Measurements from ENCODE around the gene SCP2. TPM values are rescaled to one million over a fixed set of nuclear protein-coding genes. Genes with fewer than 3 reads are reported as not detected.

SCP2 gene
- total RNA-seq, 2 experiments from 2014 or later = 91.0 to 99.9 TPM

DNA sequence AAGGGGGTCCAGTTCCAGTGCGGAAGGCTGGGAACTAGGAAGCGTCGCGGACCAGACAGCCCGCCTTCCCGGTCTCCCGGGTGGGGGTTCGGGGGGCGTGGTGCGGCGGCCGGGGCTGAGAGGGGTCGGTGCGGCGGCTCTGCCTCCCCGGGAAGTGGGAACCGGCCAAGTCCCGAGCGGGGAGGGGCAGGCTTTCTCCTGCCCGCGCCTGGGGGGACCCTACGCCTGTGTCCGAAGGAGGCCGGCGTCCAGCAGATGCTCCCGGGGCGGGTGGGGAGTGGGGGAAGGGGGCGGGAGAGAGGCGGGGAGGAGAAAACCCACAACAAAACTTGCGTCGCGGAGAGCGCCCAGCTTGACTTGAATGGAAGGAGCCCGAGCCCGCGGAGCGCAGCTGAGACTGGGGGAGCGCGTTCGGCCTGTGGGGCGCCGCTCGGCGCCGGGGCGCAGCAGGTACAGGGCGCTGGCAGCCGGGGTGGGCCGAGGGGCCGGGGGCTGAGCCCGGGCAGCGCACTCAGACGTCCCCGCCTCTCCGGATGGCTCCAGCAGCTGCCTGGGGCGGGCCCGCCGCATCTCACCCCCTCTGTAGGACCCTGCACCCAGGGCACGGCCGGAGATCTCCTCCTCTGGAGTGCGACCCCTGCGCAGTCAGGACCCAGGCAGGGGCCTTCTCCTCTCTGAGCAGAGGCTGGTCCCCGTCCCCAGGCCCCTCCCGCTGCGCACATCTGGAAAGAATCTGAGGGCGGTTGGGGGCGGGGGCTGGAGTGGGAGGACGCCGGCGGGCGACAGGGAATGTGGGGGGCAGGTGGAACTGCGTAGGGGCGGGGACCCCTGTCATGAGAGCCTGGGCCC, 135.0 kb downstream of the SCP2 start, which contains the start of gene PODN:
TSS of gene PODN (plus strand) at position 355 of the 849 bp plus-strand sequence. CDS start 7,643 bp downstream, outside the sequence.
- POLR2A ChIA-PET = no interaction called here
- H3K4me3 Mint-ChIP-seq = no peak within 1 kb of the TSS

DNA sequence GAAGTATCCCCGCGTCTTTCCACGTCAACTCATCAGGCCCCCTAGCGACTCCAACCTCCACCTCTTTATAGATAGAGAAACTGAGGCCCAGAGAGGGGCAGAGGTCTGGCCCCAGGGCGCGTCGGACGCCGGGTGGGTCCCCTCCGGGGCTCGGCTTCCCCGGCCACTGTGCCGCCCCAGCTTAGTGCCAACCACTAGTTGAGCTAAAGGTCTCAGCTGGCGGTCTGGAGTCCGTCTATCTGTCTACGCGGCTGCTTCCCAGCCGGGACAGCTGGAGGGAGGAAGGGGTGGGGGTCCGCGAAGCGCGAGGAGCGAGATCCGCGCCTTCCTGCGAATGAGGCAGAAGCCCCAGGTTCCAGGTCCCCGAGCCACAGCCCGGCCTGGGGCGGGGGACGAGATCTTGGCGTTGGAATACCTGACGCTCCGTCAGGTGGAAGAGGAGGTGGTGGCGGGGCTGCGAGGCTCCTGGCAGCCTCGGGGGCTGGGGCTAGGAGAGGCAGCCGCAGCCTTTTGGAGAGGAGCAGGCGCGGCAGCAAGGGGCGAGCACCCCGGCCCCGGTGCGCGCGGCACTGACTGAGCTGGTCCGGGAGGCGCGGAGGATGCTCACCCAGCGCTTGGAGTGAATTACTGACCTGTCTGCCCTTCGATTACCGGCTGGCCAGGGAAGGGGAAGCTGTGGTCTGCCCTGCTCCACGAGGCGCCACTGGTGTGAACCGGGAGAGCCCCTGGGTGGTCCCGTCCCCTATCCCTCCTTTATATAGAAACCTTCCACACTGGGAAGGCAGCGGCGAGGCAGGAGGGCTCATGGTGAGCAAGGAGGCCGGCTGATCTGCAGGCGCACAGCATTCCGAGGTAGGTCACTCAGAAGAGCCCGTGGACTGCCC, 135.9 kb downstream of the SCP2 start:
- no peak overlapping the region for H3K4me3 Mint-ChIP-seq
- CTCF ChIA-PET = no interaction called here

More for the DNA sequence above, 135.0 kb downstream of the SCP2 start, which contains the start of gene PODN:
- peaks cover 59% of the 10 kb centered on the region for H3K27me3 Mint-ChIP-seq
- no peak for DNase-seq
- H3K27ac Mint-ChIP-seq = no peak within 1 kb of the TSS
- CTCF ChIA-PET = no interaction called here
- H3K4me1 Mint-ChIP-seq = peaks cover 2% of the 10 kb centered on the region
- H3K9me3 Mint-ChIP-seq = no peaks in the 10 kb centered on the region
- H3K36me3 Mint-ChIP-seq (ENCODE audit: low read depth) = no peaks in the 10 kb centered on the region

DNA sequence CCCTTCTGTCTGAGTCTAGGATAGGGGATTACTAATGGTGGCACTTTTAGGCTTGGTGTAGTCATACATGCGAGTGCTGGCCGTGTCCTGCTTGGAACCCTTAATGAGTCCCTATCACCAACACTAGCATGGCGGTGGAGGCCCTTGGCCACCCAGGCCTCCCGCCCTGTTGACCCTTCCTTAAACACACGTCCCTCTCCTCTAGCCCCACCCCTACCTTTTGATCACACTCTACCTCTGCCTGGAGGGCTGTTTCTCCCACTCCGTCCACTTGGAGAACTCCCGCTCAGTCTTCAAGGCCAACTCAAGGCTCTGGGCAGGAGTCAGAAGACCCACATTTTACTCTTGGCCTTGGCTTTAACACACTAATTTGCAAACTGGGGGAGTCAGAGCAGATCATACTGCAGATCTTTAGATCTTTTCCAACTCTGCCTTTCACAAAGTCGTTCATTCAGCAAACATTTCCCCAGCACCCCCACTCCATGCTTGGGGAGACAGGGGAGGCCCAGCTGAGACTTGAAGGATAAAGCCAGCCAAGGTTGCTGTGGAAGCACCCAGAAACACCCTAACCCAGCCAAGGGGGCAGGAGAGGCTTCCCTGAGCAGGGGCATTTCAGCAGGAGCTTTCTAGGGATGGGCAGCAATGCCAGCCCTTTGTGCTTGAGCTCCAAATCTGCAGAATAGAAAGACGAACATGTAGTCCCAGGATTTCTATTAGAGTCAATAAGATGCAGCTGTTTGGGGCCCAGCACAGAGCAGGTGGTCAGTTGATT, 136.9 kb downstream of the SCP2 start:
- ChIA-PET CTCF (no interaction called here), POLR2A (no interaction called here)
- DNase-seq = no peak
- Mint-ChIP-seq H3K27me3 (peaks cover 49% of the 10 kb centered on the region), H3K27ac (no peak overlapping the region), H3K4me1 (peaks cover 2% of the 10 kb centered on the region), H3K4me3 (no peak overlapping the region), H3K36me3 (ENCODE audit: low read depth) (no peaks in the 10 kb centered on the region), H3K9me3 (no peaks in the 10 kb centered on the region)

More for the DNA sequence above, 135.9 kb downstream of the SCP2 start:
- Mint-ChIP-seq H3K9me3 (no peaks in the 10 kb centered on the region), H3K4me1 (peaks cover 2% of the 10 kb centered on the region), H3K27me3 (peaks cover 55% of the 10 kb centered on the region), H3K36me3 (ENCODE audit: low read depth) (no peaks in the 10 kb centered on the region), H3K27ac (no peak overlapping the region)
- no peak for DNase-seq
- POLR2A ChIA-PET = no interaction called here

DNA sequence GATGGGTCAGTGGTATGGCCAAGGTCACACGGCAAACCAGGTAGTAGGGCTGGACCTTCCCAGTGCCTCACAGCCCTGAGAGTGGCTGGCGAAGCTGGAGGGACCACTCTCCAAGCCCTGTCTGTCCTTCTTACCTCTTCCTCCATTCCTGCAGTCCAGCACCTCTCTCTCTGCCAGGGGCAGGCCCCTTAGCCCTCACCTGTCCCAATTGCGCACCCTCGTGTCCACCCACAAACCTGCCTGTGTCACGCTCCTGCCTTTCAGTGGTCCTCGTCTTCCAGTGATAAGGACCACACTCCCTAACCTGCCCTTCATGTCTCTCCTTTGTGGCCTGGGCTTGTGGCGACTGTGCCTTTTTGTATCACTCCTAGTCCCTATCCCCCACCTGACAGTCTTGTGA, 138.3 kb downstream of the SCP2 start:
- H3K27me3 Mint-ChIP-seq = peaks cover 37% of the 10 kb centered on the region
- peaks cover 2% of the 10 kb centered on the region for H3K4me1 Mint-ChIP-seq
- POLR2A ChIA-PET = no interaction called here
- no peak overlapping the region for H3K27ac Mint-ChIP-seq
- CTCF ChIA-PET = no interaction called here
- no peak for DNase-seq
- H3K4me3 Mint-ChIP-seq = no peak overlapping the region
- H3K36me3 Mint-ChIP-seq (ENCODE audit: low read depth) = no peaks in the 10 kb centered on the region
- no peaks in the 10 kb centered on the region for H3K9me3 Mint-ChIP-seq

- POLR2A ChIA-PET = no interaction called here
- no peak overlapping the region for H3K27ac Mint-ChIP-seq
- H3K27me3 Mint-ChIP-seq = peaks cover 26% of the 10 kb centered on the region
Measured at GRCh38 chr1:53066488-53066887, 139.4 kb downstream of the SCP2 start.

DNA sequence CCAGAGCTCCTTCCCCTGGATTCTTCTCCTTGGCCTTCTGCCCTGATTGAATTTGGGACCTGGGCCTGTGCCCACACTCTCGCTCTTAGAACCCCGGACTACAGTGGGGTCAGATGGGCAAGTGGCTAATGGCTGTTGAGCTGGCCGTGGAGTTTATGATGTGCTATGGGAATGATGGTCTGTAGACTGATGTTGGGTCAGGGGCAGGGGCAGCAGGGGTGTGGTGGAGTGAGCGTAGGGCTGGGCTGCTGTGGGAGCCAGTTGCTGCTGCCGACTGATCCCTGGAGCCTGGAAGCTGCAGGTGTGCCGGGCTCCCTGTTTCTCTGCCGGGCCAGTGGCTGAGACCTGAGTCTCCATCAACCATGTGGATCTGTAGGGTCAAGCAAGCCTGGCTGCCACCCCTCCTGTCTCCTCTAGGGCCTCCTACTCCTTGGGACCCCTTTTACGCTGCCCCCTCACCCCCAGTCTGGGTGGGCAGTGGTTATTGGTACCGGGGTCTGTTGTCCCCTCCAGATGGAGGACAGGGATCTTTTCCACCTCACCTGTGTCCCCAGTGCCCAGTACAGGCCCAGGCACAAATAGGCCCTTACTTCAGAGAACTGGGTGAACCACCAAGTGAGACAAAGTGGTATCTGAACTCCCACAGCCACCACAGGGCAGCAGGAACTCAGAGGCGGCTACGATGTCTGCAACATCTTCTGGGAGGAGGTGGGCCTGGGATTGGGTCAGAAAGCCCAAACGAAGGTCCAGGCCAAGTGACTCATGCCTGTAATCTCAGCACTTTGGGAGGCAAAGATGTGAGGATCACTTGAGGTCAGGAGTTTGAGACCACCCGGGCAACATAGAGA, 140.0 kb downstream of the SCP2 start:
- H3K4me3 Mint-ChIP-seq = no peak overlapping the region
- no peaks in the 10 kb centered on the region for H3K36me3 Mint-ChIP-seq (ENCODE audit: low read depth)
- peaks cover 2% of the 10 kb centered on the region for H3K4me1 Mint-ChIP-seq
- peaks cover 24% of the 10 kb centered on the region for H3K27me3 Mint-ChIP-seq
- ChIA-PET POLR2A (no interaction called here), CTCF (no interaction called here)
- H3K9me3 Mint-ChIP-seq = no peaks in the 10 kb centered on the region
- DNase-seq = no peak
- no peak overlapping the region for H3K27ac Mint-ChIP-seq

More at GRCh38 chr1:53066488-53066887, 139.4 kb downstream of the SCP2 start:
- H3K4me3 Mint-ChIP-seq = no peak overlapping the region
- no peaks in the 10 kb centered on the region for H3K36me3 Mint-ChIP-seq (ENCODE audit: low read depth)
- peaks cover 2% of the 10 kb centered on the region for H3K4me1 Mint-ChIP-seq
- CTCF ChIA-PET = no interaction called here
- H3K9me3 Mint-ChIP-seq = no peaks in the 10 kb centered on the region
- DNase-seq = no peak

GRCh38 chr1:53067886-53068285, 140.8 kb downstream of the SCP2 start:
- no peak for DNase-seq
- ChIA-PET CTCF (no interaction called here), POLR2A (no interaction called here)
- no peak overlapping the region for H3K27ac Mint-ChIP-seq
- peaks cover 2% of the 10 kb centered on the region for H3K4me1 Mint-ChIP-seq
- no peaks in the 10 kb centered on the region for H3K36me3 Mint-ChIP-seq (ENCODE audit: low read depth)
- no peak overlapping the region for H3K4me3 Mint-ChIP-seq
- H3K9me3 Mint-ChIP-seq = no peaks in the 10 kb centered on the region
- peaks cover 21% of the 10 kb centered on the region for H3K27me3 Mint-ChIP-seq

GRCh38 chr1:53068314-53069099, 141.4 kb downstream of the SCP2 start:
- peaks cover 15% of the 10 kb centered on the region for H3K27me3 Mint-ChIP-seq
- POLR2A ChIA-PET = no interaction called here
- CTCF ChIA-PET = no interaction called here
- no peaks in the 10 kb centered on the region for H3K36me3 Mint-ChIP-seq (ENCODE audit: low read depth)
- H3K4me1 Mint-ChIP-seq = no peaks in the 10 kb centered on the region
- H3K9me3 Mint-ChIP-seq = no peaks in the 10 kb centered on the region
- no peak overlapping the region for H3K27ac Mint-ChIP-seq
- H3K4me3 Mint-ChIP-seq = no peak overlapping the region
- no peak for DNase-seq

GRCh38 chr1:53069265-53069662, 142.2 kb downstream of the SCP2 start:
- Mint-ChIP-seq H3K36me3 (ENCODE audit: low read depth) (no peaks in the 10 kb centered on the region), H3K27me3 (peaks cover 8% of the 10 kb centered on the region), H3K4me3 (no peak overlapping the region), H3K9me3 (no peaks in the 10 kb centered on the region), H3K27ac (no peak overlapping the region), H3K4me1 (no peaks in the 10 kb centered on the region)
- POLR2A ChIA-PET = no interaction called here
- DNase-seq = no peak
- CTCF ChIA-PET = no interaction called here

- no peak overlapping the region for H3K4me3 Mint-ChIP-seq
- CTCF ChIA-PET = no interaction called here
- H3K27ac Mint-ChIP-seq = no peak overlapping the region
- DNase-seq = peak; percentile 12
- H3K27me3 Mint-ChIP-seq = peaks cover 4% of the 10 kb centered on the region
- no peaks in the 10 kb centered on the region for H3K4me1 Mint-ChIP-seq
- H3K9me3 Mint-ChIP-seq = no peaks in the 10 kb centered on the region
- POLR2A ChIA-PET = no interaction called here
- no peaks in the 10 kb centered on the region for H3K36me3 Mint-ChIP-seq (ENCODE audit: low read depth)
Measured at GRCh38 chr1:53069663-53070327, 142.7 kb downstream of the SCP2 start.

GRCh38 chr1:53070621-53071020, 143.5 kb downstream of the SCP2 start:
- ChIA-PET CTCF (no interaction called here), POLR2A (no interaction called here)
- no peaks in the 10 kb centered on the region for H3K9me3 Mint-ChIP-seq
- H3K4me3 Mint-ChIP-seq = no peak overlapping the region
- H3K27ac Mint-ChIP-seq = no peak overlapping the region
- no peaks in the 10 kb centered on the region for H3K36me3 Mint-ChIP-seq (ENCODE audit: low read depth)
- no peak for DNase-seq
- no peaks in the 10 kb centered on the region for H3K4me1 Mint-ChIP-seq
- H3K27me3 Mint-ChIP-seq = peaks cover 1% of the 10 kb centered on the region

All from activated CD4-positive, alpha-beta memory T cell treated with anti-CD3 and anti-CD28 coated beads, Interleukin-2, amount 10 ng/mL, durations not matched to agents 7 days and 5 days (primary cell).